LoVo (cell line): Measurements from ENCODE around the gene ALPL.
"Not testable (repeated sequence)": the region's sequence is repeated elsewhere in the genome, so short reads cannot be mapped to it uniquely, and the experiment has no call there.

Experiments
- DNase-seq: peaks from one replicate; pipeline ENCODE4 v3.0.0-alpha.2; 2016; ENCODE audit warnings: low spot score

Gene ALPL

DNA sequence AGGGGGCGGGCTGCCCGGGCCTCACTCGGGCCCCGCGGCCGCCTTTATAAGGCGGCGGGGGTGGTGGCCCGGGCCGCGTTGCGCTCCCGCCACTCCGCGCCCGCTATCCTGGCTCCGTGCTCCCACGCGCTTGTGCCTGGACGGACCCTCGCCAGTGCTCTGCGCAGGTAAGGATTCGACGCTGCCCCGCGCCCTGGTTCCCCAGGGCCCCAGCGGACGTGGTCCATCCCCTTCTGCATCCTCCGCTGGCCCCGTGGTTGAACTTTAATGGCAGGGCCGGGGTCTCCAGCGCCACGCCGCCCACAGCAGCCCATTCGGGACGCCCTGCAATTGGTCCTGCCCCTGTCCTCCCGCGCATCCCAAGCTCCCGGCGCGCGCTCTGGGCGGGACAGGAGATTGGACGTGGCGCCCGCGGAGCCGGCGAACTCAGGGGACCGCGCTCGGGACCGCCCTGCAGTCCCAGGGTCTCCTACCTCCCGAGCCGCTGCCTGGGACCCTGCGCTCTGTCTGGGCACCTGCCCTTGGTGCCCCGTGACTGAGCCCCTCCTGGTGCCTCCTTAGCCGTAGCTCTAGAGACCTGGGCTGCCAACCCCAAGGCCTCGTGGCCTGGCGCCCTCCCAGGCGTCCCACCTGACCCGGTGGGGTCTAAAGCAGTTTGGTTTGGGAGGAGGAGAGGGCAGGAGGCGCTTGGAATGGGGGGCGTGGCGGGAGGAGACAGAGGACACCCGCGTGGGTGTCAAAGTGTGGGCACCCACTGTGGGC is at the start of gene ALPL:
Gene ALPL (plus strand): TSS at position 73 of the 762 bp plus-strand sequence. CDS start 44,659 bp downstream, outside the sequence.
- DNase-seq, result no peak

DNA sequence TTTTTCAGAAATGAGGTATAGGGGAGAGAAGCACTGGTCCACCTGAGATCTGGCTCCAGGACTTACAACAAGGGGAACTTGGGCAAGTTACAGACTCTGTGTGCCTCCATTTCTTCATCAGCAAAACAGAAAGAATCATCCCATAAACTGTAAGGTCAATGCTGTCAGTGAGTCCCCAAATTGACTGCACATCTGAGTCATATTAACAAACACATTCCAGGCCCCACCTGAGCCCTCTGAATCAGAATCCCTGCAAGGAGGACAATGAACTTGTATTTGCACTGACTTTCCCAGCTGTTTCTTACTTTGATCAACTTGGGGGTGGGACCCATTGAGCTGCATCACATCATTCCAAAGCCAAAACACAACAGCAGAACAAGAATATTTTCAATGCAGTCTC is 44.1 kb upstream of the ALPL start:
- DNase-seq, result not testable (repeated sequence)

DNA sequence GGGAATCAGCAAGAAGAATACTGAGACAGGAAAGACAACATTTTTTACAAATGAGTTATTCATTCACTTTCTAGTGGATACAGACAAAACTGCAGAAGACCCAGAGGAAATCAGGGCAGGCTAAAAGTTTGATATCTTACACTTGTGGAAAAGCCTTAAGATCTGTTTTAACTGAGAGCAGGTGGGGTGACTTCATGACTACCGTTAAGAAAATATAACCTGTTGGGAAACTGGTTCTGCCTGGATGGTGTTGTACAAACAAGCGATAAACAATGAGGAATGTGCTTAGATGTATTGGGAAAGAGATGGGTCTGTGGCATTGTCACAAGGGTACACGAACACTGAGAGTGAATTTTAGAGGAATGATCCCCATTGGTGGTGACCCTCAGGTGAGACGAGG is 41.3 kb upstream of the ALPL start:
- not testable (repeated sequence) for DNase-seq

DNA sequence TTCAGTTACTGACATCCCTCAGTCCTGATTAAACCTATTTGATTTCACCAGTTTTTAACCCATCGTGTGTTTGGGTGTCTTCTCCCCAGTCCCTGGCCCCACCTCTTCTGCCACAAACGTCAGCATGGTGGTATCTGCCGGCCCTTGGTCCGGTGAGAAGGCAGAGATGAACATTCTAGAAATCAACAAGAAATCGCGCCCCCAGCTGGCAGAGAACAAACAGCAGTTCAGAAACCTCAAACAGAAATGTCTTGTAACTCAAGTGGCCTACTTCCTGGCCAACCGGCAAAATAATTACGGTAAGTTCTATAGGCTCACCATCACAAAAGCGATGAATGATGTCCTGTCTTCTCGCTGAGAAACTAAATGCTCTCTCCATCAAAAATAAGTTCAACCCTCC is 40.6 kb upstream of the ALPL start:
- no peak for DNase-seq

DNA sequence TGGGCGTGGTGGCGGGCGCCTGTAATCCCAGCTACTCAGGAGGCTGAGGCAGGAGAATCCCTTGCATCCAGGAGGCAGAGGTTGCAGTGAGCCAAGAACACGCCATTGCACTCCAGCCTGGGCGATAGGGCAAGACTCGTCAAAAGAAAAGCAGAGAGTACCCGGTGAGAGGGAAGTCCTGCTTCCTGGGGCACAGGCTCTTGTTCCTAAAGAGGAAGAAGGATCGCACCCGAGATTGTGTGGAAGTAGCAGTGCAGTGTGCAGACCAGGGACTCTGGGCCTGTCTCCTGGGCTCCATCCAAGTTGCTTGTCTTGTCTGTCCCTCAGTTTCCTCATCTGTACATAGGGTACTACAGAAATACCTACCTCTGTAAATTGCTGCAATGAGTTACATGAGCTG is 39.6 kb upstream of the ALPL start:
- DNase-seq, result no peak

DNA sequence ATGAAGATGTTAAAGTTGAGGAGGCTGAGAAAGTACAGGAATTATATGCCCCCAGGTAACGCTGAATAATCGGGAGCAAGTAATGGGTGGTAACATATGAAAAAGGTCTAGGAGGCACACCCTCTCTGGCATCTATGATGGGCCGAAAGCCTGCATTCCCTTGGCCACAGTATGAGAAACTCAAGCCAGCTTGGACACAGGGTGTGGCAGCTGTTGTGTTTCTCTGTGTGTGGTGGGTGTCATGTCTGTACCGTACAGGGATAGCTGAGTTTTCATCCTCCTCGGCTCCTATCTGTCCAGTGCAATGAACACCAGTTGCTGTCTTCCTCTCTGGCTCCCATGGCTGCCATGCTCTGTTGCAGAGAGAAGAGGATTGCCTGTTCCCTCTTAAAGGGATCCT is 36.4 kb upstream of the ALPL start:
- DNase-seq, result no peak

DNA sequence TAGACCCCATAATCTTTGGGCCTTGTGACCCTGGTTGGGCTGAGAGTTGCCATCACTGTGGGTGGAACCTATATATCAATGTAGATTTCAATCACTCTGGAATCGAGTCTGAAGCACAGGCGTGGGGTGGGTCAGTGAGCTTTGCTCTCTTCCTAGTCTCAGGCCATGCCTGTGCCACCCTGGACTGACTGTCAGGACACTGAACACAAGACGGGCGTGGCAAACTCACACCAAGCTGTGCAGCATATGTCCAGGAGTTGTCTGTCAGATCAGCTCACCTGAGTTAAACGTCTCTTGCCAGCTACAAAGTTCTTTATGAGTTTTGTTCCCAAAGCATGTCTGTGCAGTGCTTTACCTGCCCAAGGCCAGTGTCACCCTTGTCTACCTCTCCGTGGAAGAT is 30.9 kb upstream of the ALPL start:
- DNase-seq, result no peak

DNA sequence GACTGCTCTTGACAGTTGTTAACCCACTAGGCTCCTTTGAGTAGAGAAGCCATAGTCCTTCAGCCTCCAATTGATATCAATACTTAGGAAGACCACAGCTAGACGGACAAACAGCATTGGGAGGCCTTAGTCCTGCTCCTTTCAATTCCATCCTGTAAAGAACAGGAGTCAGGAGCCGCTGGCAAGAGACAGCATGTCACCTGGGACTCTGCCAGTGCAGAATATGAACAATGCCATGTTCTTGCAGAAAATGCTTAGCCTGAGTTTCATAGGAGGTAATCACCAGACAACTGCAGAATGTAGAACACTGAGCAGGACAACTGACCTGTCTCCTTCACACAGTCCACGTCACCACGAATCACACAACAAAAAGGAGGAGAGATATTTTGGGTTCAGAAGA is 25.3 kb upstream of the ALPL start:
- not testable (repeated sequence) for DNase-seq

DNA sequence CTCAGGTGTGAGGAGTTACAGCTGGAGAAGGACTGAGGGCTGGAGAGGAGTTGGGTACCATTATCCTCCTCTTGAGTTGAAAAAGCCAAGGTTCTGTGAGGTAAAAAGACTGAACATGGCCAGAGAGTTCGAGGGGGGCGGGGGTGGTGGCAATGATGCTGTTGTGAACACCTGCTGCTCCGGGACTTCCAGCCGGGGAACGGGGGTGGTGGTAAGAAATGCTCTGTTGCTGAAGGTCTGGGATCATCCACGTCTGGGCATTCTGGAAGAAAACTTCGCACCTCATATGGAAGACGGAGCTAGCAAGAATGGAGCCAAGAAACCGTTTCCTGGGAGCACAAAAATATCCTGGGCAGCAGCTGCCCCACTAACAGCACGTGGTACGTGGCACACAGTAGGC is 20.1 kb upstream of the ALPL start:
- DNase-seq, result no peak

DNA sequence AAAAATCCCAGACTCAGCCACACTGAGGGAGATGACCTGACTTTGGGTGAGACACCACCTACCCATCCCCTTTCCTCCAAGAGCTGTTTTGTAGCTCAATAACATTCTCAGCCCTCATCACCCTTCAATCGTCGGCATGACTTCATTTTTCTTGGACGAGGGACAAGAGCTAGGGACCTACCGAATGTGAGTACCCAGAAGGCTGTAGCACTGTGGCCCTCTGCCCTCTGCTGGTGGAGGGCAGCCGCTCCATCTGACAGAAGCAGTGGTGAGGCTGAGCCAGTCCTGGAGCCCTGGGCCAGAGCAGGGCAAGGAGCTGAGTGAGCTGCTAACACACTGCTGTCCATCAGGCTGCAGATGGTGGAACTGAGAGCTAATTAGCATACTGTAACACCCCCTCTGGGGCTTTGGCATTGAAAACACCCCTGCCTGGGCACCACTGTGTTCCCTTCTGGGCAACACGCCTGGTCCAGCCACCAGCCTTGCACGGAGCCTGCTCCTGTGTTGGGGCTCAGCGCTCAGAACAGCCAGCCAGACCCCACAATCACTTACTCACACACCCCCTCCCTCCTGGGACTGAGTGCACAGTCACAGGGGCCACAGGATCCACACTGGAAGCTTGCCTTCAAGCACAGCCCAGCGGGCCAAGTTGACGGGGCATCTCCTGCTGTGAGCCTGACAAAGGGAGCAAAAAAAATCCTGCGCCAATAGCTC is 18.3 kb upstream of the ALPL start:
- DNase-seq, result no peak

DNA sequence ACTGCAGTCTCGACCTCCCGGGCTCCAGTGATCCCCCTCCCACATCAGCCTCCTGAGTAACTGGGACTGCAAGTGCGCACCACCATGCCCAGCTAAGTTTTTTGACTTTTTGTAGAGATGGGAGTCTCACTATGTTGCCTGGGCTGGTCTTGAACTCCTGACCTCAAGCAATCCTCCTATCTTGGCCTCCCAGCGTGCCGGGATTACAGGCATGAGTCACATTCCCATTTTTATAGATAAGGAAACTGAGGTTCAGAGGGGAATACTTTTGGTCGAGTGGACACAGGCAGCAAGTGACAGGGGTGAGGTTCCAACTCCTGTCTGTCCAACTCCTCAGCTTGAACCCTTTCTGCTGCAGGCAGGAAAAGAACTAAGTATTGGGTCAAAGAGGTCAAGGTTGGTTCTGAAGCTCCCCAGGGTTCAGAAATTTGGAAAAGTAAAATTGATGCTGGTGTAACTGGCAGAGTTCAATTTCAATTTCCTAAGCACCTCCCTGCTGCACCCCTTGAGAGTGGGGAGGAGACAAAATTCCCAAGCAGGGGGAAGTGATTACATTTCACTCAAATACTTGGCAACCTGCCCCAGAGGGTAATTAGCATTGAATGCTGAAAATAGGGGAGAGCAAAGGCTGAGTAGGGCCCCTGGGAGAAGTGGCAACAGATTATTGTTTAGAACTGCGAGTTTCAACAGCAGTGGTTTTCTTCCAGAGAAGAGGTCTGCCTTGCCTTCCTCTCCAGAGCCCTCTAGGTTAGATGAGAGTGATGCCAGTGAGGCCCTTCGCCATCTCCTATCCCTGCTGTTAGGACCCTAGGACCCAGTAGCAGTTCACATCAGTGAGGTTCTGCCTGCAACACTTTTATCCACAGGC is 17.5 kb upstream of the ALPL start:
- no peak for DNase-seq

DNA sequence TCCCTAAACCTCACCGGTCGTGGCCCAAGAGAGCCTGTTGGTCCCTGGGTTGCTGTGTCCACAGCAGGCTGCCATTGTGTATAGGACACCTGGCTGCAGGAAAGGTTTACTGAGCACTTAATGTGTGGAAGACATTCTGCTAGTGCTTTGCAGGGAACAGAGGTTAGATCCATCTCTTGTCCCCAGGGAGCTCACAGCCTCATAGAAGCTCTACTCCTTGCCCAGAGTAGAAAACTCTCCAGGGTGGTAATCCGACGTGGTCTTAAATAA is 16.9 kb upstream of the ALPL start:
- DNase-seq, result no peak

DNA sequence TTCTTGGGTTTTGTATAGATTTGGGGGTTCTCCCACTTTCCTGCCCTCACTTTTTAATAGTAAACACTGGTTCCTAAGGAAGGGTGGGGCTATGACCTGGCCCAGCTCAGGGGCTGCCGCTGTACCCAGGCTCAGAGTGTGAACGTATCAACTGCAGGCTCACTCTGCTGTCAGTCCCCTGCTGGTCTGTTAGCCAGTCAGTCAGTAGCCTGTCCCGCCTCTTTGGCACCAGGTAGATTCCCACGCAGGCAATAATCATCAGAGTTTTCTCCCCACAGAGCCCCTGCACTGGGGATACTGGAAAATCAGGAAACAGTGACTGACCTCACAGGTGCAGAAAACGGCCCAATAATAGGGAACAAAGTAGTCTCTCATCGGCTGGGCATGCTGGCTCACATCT is 15.0 kb upstream of the ALPL start:
- no peak for DNase-seq

DNA sequence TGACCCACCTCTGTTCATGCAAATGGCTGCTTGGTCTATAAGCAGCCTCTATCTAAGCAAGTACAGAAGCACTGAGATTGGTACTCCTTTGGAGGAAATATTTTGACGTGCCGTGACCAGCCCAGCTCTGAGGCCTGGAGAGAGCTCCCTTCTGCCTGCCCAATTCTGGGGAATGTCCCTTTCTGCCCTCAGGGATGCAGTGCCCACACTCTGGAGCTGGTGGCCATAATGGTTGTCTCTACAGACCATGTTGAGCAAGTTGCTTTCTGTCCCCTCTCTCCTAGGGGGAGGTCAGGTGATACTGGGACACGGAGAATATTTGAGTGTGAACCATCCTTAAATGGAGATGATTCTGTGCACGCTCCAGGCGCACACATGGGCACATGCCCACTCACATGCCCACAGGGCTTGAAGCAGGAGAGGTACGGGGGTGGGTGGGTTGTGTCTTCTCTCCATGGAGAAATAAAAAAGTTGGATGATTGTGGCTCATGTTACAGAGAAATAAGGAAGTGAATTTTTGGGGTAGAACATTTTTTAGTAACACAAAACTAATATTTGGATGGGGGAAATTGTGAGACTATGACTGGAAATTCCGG is 13.9 kb upstream of the ALPL start:
- DNase-seq, result no peak

DNA sequence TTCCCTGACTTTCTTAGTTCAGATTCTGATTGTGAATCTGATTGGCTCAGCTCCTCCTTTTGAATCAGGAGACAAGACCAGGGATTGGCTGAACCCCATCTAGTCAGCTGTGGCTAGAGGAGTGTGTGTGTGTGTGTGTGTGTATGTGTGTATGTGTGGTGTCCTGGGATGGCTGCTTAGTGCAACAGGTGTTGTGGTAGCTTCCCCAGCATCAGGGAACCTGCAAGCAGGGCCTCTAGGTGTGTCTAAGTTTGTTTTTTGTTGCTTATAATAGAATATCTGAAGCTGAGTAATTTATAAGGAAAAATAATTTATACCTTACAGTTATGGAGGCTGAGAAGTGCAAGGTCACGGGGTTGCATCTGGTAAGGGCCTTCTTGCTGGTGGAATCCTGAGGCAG is 13.2 kb upstream of the ALPL start:
- DNase-seq, result no peak

DNA sequence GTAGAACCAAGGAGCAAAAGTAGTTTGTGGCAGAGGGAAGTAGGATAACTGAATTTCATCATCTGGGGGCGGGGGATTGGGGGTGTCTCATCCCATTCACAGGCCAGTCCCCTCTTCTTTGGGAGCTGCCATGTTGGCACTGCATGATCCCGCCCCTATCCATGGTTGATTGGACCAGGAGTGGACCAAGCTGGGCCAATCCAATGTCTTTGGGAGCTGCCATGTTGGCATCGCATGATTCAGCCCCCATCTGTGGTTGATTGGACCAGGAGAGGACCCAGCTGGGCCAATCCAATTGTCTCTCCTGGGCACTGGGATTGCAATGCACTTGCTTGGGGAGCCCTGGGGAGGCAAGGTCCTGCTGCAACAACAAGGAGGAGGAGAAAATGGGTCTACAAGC is 12.3 kb upstream of the ALPL start:
- no peak for DNase-seq

DNA sequence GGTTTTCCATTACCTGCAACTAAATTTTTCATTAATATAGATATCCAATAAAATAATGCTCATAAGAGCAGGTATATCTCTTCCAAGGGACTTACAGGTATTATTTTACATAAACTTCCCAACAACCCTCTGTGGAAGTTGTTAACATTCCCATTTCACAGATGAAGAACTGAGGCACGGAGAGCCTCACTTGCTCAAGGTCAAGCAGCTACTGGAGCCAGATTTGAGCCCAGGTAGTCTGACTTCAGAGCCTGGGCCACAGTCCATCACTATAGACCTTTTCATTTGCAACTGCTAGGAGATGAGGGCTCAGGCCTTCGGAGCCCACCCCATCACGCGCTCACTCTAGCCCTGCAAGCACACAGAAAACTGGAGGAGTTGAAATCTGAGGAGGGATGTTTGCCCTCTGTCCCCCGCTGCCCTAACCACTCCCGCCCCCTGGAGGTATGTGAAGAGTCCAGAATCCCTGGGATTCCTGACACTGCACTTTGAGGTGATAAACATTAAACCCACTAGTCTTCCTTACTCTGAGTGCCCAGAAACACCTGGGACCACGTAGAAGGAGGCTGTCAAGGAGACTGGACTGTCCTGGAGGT is 11.7 kb upstream of the ALPL start:
- DNase-seq, result no peak

DNA sequence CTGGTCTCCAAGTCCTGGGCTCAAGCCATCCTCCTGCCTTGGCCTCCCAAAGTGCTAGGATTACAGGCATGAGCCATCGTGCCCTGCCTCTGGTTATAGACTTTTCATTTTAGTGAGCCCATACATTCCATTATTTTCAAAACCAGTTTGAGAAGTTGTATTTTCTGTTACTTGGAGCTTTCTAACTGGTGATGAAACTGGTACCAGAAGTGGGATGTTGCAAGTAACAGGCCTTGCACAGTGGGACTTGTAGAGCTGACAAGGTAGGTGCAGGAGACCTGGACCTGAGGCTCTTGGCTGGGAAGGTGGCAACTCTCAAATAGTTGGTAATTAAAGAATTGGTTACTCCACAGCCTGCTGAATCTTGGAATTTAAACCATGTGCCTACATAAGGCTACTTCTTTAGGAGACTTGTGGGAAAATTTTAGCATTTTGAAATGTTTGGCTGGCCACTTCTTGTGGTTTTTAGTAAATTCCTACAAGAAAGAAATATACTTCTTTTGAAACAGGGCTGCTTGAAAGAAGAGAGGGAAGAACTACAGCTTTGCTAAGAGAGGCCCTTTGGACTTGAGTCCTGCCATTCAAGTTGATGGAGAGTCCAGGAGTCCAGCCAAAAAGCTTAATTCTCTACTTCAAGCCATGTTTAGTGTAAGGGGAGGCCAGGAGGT is 9.8 kb upstream of the ALPL start:
- no peak for DNase-seq

DNA sequence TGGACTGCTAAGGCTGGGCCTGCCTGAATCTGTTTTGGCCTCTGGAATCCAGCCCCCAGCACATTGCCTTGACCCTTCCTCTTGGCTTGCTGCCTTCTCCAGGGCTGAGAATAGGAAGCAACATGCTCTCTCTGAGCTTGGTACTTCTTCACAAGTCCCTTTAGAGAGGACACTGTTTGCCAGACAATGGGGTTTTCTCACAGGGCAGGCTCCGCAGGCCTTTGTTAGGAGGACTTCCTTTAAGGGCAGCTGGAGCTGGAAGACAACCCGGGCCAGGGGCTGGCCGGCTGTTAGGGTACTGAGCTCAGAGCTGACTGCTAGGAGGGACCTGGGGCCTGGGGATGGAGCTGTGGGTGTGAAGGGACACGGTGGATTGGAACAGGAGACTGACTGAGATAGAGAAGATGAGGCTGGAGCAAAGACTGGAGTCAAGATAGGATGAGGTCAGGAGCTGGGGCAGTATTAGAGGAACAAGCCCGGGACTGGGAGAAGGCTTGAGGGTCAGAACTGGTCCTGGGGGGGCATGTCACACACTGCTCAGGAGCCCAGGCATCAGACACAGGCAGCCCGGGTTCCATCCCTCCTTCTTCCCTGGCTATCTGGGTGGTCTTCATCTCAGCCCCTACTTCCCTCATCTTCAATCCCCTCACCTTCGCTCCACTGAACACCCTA is 5.4 kb upstream of the ALPL start:
- DNase-seq, result no peak

DNA sequence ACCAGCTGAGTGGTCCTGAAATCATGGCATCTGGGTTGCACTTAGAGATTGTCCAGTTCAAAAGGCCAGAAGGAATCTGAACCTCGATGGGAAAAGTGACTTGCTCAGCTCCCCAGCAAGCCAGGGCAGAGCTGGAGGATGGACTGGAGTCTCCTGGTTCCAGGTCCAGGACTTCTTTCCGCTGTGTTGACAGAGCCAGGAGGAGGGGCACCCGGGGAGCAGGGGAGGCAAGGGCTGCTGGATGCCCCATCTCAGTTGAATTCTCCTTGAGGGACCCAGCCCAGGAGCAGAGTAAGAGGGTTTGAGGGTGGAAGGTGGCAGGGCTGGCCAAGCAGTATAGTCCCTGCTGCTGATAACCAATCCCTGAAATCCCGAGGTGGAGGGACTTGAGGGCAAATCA is 2.4 kb upstream of the ALPL start:
- DNase-seq, result no peak
